WTC11 (cell line): ENCODE results near the gene HSPB6. TPM values are rescaled to one million over a fixed set of nuclear protein-coding genes. Genes with fewer than 3 reads are reported as not detected.

ENCODE experiments used
- ATAC-seq: fragments of 200-7000 bp; cut with Tn5 transposase; 2 replicates; pipeline ENCODE4 v1.10.0; 2021; ENCODE audit warnings: mild to moderate bottlenecking, moderate library complexity
- CTCF ChIA-PET: fragments of 300-600 bp; sonication (Branson Sonifier 250); formaldehyde crosslinking; loops from one replicate; lab custom pipeline; 2021; ENCODE audit warnings: antibody characterized with exemption; lab: Charles Lee
- POLR2A ChIA-PET: fragments of 350-600 bp; sonication (Branson Sonifier 250); formaldehyde crosslinking; loops from one replicate; lab custom pipeline; 2021; ENCODE audit warnings: antibody characterized with exemption; lab: Charles Lee
- DNase-seq: peaks from one replicate; pipeline ENCODE4 v3.0.0; 2021; ENCODE audit warnings: low spot score
- H3K27ac Mint-ChIP-seq: 2 replicates; pipeline ENCODE4 v1.8.0; 2021; ENCODE audit warnings: mixed read lengths
- H3K27me3 Mint-ChIP-seq: 2 replicates; pipeline ENCODE4 v1.8.0; 2021; ENCODE audit warnings: low read depth, mild to moderate bottlenecking, moderate library complexity, mixed read lengths
- H3K36me3 Mint-ChIP-seq: 2 replicates; pipeline ENCODE4 v1.8.0; 2021; ENCODE audit warnings: mixed read lengths
- H3K4me1 Mint-ChIP-seq: 2 replicates; pipeline ENCODE4 v1.8.0; 2022; ENCODE audit warnings: mixed read lengths
- H3K4me3 Mint-ChIP-seq: 2 replicates; pipeline ENCODE4 v1.8.0; 2021; ENCODE audit warnings: mild to moderate bottlenecking, moderate library complexity, mixed read lengths
- H3K9me3 Mint-ChIP-seq: 2 replicates; pipeline ENCODE4 v1.8.0; 2021; ENCODE audit warnings: mixed read lengths
- ATF1 ChIP-seq: sonication (generic); formaldehyde crosslinking; IDR thresholded peaks from 2 replicates; pipeline ENCODE4 v1.8.1; 2023; ENCODE audit warnings: mild to moderate bottlenecking, moderate library complexity, missing genetic modification reagents
- ATF6 ChIP-seq: sonication (generic); formaldehyde crosslinking; IDR thresholded peaks from 2 replicates; pipeline ENCODE4 v1.8.1; 2023; ENCODE audit warnings: mild to moderate bottlenecking, missing genetic modification reagents
- CREM ChIP-seq: sonication (generic); formaldehyde crosslinking; IDR thresholded peaks from 2 replicates; pipeline ENCODE4 v1.8.1; 2022; ENCODE audit warnings: mild to moderate bottlenecking, missing genetic modification reagents, moderate library complexity
- CTCF ChIP-seq: fragments of 200-600 bp; IDR thresholded peaks from 2 replicates; pipeline ENCODE4 v1.8.0; 2022; ENCODE audit warnings: antibody characterized with exemption
- GRHL2 ChIP-seq: fragments of 250-450 bp; sonication (Bioruptor Pico); IDR thresholded peaks from 2 replicates; pipeline ENCODE4 v1.8.0; 2022; ENCODE audit warnings: mild to moderate bottlenecking, moderate library complexity; ENCODE audit not compliant: insufficient replicate concordance, severe bottlenecking
- IRF2 ChIP-seq: sonication (generic); formaldehyde crosslinking; IDR thresholded peaks from 2 replicates; pipeline ENCODE4 v1.8.0; 2022; ENCODE audit warnings: low read depth, missing genetic modification reagents, borderline replicate concordance
- JAZF1 ChIP-seq: fragments of 250-450 bp; sonication (Bioruptor Pico); IDR thresholded peaks from 2 replicates; pipeline ENCODE4 v1.9.0; 2021; ENCODE audit warnings: moderate library complexity, mild to moderate bottlenecking, inconsistent platforms
- JUN ChIP-seq: sonication (generic); formaldehyde crosslinking; IDR thresholded peaks from 2 replicates; pipeline ENCODE4 v1.8.0; 2023; ENCODE audit warnings: mild to moderate bottlenecking, missing genetic modification reagents
- MAX ChIP-seq: sonication (generic); formaldehyde crosslinking; IDR thresholded peaks from 2 replicates; pipeline ENCODE4 v1.8.0; 2022; ENCODE audit warnings: mild to moderate bottlenecking, missing genetic modification reagents
- NR2C2 ChIP-seq: sonication (generic); formaldehyde crosslinking; IDR thresholded peaks from 2 replicates; pipeline ENCODE4 v1.8.0; 2022; ENCODE audit warnings: mild to moderate bottlenecking, missing genetic modification reagents
- SMAD4 ChIP-seq: sonication (generic); formaldehyde crosslinking; IDR thresholded peaks from 2 replicates; pipeline ENCODE4 v1.8.0; 2022; ENCODE audit warnings: mild to moderate bottlenecking, missing genetic modification reagents
- STAT6 ChIP-seq: sonication (generic); formaldehyde crosslinking; conservative IDR thresholded peaks from 2 replicates; pipeline ENCODE4 v1.8.1; 2023; ENCODE audit warnings: mild to moderate bottlenecking, low read depth, missing genetic modification reagents, moderate library complexity
- TCF7 ChIP-seq: sonication (generic); formaldehyde crosslinking; IDR thresholded peaks from 2 replicates; pipeline ENCODE4 v1.8.0; 2022; ENCODE audit warnings: mild to moderate bottlenecking, low read depth, missing genetic modification reagents, moderate library complexity
- USF1 ChIP-seq: sonication (generic); formaldehyde crosslinking; IDR thresholded peaks from 2 replicates; pipeline ENCODE4 v1.8.0; 2022; ENCODE audit warnings: mild to moderate bottlenecking, missing genetic modification reagents
- ZBTB43 ChIP-seq: sonication (generic); formaldehyde crosslinking; IDR thresholded peaks from 2 replicates; pipeline ENCODE4 v1.8.1; 2023; ENCODE audit warnings: mild to moderate bottlenecking, missing genetic modification reagents
- ZMAT4 ChIP-seq: fragments of 250-450 bp; sonication (Bioruptor Pico); IDR thresholded peaks from 2 replicates; pipeline ENCODE4 v1.9.0; 2021; ENCODE audit warnings: mild to moderate bottlenecking
- ZNF219 ChIP-seq: sonication (generic); formaldehyde crosslinking; IDR thresholded peaks from 2 replicates; pipeline ENCODE4 v1.8.0; 2023; ENCODE audit warnings: missing genetic modification reagents, mild to moderate bottlenecking, borderline replicate concordance
- ZNF232 ChIP-seq: sonication (generic); formaldehyde crosslinking; IDR thresholded peaks from 2 replicates; pipeline ENCODE4 v1.8.0; 2022; ENCODE audit warnings: mild to moderate bottlenecking, missing genetic modification reagents
- total RNA-seq: library from RNA; stranded (reverse); gene quantifications from 3 replicates; pipeline ENCODE4 v1.2.3, GENCODE V29; 2021

HSPB6 gene
- total RNA-seq, 1 experiment from 2014 or later, result 1.7 TPM

GRCh38 chr19:35754370-35755130, 2.3 kb downstream of the HSPB6 start (continued):
- TF ChIP-seq JAZF1 (CRISPR knock-in tag) (no peak), ZMAT4 (CRISPR knock-in tag) (no peak)

- POLR2A ChIA-PET, result no interaction called here
- no peak overlapping the region for H3K27ac Mint-ChIP-seq
- no peak for DNase-seq
- H3K9me3 Mint-ChIP-seq, result no peaks in the 10 kb centered on the region
- no peaks in the 10 kb centered on the region for H3K36me3 Mint-ChIP-seq
- peaks cover 15% of the 10 kb centered on the region for H3K4me1 Mint-ChIP-seq
- TF ChIP-seq CREM (CRISPR knock-in tag) (no peak), CTCF (no peak), ZMAT4 (CRISPR knock-in tag) (no peak), NR2C2 (no peak), GRHL2 (CRISPR knock-in tag) (no peak), JUN (CRISPR knock-in tag) (no peak), ATF1 (CRISPR knock-in tag) (no peak), SMAD4 (CRISPR knock-in tag) (no peak), ZNF219 (CRISPR knock-in tag) (no peak), IRF2 (CRISPR knock-in tag) (no peak), MAX (CRISPR knock-in tag) (no peak), STAT6 (CRISPR knock-in tag) (no peak), TCF7 (no peak), USF1 (CRISPR knock-in tag) (no peak), ZBTB43 (CRISPR knock-in tag) (no peak), ZNF232 (CRISPR knock-in tag) (no peak), ATF6 (CRISPR knock-in tag) (no peak)
- TF ChIP-seq, all 79 proteins: peak for 0
- ATAC-seq, result no peak
- Mint-ChIP-seq H3K27me3 (peaks cover 23% of the 10 kb centered on the region), H3K4me3 (no peak overlapping the region)
- CTCF ChIA-PET, result no interaction called here
Measured at GRCh38 chr19:35753634-35754369, 3.0 kb downstream of the HSPB6 start.
